22Rv1 (cell line): ENCODE measurements around the gene ADH5.

Experiments
- H3K27ac ChIP-seq: fragments of 450-650 bp; 2 replicates; pipeline ENCODE4 v1.5.1; 2017
- ZFX ChIP-seq: fragments of 450-650 bp; IDR thresholded peaks from 2 replicates; pipeline ENCODE4 v1.6.1; 2017; ENCODE audit warnings: antibody characterized with exemption, borderline replicate concordance
- TF ChIP-seq, protein P1 (sequence below): fragments of 450-650 bp; IDR thresholded peaks from 2 replicates; pipeline ENCODE4 v1.5.1; 2017; ENCODE audit warnings: mild to moderate bottlenecking

Gene ADH5

DNA sequence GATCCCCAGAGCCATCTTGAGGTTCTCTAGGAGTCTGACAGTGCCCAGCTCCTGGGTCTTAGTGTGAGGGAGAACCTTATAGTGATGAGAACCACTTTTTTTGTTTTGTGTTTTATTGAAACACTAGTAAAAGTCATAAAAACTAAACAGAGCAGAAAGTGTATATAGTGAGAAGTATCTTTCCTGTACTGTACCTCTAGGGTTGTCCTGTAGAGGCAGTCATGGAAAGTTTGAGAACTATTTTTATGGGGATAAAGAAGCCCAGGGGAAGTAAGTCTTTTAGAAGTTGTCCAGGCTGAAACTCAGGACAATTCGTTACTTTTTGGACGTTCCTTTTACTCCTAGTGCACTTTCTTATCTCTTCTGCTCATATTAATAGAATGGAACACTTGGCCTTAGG is 40.9 kb downstream of the ADH5 start:
- TF ChIP-seq, protein P1, sequence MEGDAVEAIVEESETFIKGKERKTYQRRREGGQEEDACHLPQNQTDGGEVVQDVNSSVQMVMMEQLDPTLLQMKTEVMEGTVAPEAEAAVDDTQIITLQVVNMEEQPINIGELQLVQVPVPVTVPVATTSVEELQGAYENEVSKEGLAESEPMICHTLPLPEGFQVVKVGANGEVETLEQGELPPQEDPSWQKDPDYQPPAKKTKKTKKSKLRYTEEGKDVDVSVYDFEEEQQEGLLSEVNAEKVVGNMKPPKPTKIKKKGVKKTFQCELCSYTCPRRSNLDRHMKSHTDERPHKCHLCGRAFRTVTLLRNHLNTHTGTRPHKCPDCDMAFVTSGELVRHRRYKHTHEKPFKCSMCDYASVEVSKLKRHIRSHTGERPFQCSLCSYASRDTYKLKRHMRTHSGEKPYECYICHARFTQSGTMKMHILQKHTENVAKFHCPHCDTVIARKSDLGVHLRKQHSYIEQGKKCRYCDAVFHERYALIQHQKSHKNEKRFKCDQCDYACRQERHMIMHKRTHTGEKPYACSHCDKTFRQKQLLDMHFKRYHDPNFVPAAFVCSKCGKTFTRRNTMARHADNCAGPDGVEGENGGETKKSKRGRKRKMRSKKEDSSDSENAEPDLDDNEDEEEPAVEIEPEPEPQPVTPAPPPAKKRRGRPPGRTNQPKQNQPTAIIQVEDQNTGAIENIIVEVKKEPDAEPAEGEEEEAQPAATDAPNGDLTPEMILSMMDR, result no peak
- no peak for TF ChIP-seq ZFX
- H3K27ac ChIP-seq, result no peak overlapping the region

DNA sequence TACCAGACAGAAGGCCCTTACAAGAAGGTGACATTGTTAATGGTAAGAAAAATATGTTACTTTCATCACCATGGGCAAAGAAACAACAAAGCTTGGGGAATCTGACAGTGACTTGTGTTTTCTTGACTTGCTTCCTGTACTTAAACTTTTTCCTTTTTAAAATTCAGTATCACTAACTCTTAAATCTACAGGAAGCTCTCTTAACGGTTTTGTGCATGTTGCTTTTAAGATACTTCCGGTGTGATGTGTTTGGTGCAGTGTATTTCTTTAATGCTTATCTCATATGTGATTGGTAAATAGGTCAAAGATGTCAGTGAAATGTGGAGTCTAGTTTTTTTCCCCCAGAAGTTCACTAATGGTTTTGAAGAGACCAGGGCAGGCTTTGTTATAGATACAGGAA is 45.2 kb downstream of the ADH5 start:
- TF ChIP-seq, protein P1, result no peak
- no peak for TF ChIP-seq ZFX
- H3K27ac ChIP-seq, result no peak overlapping the region

GRCh38 chr4:99038213-99038612 is 50.4 kb downstream of the ADH5 start:
- no peak overlapping the region for H3K27ac ChIP-seq
- no peak for TF ChIP-seq ZFX
- TF ChIP-seq, protein P1, result no peak

GRCh38 chr4:99033956-99034355 is 54.6 kb downstream of the ADH5 start:
- no peak overlapping the region for H3K27ac ChIP-seq
- TF ChIP-seq, protein P1, result no peak
- TF ChIP-seq ZFX, result no peak

DNA sequence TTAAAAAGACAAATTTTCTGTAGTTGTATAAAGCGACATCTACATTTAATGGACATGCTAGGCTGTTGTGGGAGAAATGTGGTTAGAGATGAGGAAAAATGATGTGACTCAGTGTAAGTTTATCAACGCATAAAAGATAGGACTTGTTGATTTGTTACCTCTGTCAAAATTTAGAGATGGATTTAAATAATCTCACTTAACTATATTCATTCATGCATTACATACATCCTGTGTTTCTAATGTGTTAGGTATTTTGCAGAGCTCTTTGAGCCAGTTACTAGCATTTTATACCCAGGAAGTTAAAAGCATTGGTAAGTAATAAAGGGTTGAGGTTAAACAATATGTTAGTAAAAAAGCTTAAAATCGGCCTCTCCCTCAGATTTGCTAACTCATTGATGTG is 58.7 kb downstream of the ADH5 start:
- H3K27ac ChIP-seq, result no peak overlapping the region

DNA sequence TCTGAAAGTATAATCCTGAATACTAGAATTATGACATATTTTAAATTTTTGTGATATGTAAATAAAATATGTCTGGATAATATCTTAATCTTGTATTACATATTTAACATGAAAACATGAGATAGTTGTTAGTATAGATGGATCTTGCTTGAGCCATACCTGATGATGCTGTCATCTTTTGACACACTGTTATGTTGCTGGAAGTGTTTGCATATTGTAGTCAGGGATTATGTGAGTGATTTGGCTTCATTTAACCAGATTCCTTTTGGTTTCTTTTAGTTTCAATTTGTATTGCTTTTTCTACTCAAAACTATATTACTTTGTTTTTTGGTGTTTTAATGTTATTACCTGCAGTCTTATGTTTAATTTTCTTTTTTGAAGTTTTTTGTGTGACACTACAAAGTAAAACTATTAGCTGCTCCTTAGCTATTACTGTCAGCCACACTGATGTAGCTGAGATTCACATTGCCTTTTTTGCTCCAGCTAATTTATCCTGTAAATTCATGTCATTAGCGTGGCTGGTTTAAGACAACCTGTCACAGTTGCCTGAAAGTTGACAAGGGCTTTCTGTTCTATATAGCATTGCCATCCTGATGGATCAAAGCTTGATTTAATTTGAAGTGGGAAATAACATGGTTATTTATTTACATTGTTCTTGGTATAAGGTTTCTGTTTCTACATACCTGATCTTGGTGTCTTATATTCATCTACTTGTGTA is 59.4 kb downstream of the ADH5 start:
- no peak overlapping the region for H3K27ac ChIP-seq
- TF ChIP-seq, protein P1, result no peak
- no peak for TF ChIP-seq ZFX

More for the DNA sequence above, 58.7 kb downstream of the ADH5 start:
- TF ChIP-seq ZFX, result no peak
- TF ChIP-seq, protein P1, result no peak

- no peak for TF ChIP-seq ZFX
- TF ChIP-seq, protein P1, result no peak
- no peak overlapping the region for H3K27ac ChIP-seq
These were observed 60.4 kb downstream of the ADH5 start for GRCh38 chr4:99028187-99028586.
